GM19463 (cell line): ENCODE data around the gene ZFYVE27.
"Not testable (repeated sequence)": the region's sequence is repeated elsewhere in the genome, so short reads cannot be mapped to it uniquely, and the experiment has no call there.

Experiments
- ATAC-seq: cut with Tn5 transposase; IDR thresholded peaks from one replicate; pipeline ENCODE4 v1.9.1; 2021; ENCODE audit warnings: mild to moderate bottlenecking, moderate library complexity; ENCODE audit not compliant: unreplicated experiment

The ZFYVE27 gene

GRCh38 chr10:97736902-97737769, at the start of gene ZFYVE27:
Gene ZFYVE27 (plus strand): TSS chr10:97737128. CDS start chr10:97738478, 1,350 bp downstream.
- ATAC-seq, result peak; percentile 77

- ATAC-seq, result no peak
Observed at GRCh38 chr10:97687785-97688781, 48.8 kb upstream of the ZFYVE27 start.

- ATAC-seq, result no peak
Observed at GRCh38 chr10:97689559-97690020, 47.3 kb upstream of the ZFYVE27 start.

GRCh38 chr10:97690133-97690532, 46.8 kb upstream of the ZFYVE27 start:
- ATAC-seq, result no peak

- not testable (repeated sequence) for ATAC-seq
Observed at GRCh38 chr10:97698072-97698655, 38.8 kb upstream of the ZFYVE27 start.

GRCh38 chr10:97701438-97702069, 35.4 kb upstream of the ZFYVE27 start:
- ATAC-seq, result peak; percentile 65

GRCh38 chr10:97703398-97704067, 33.4 kb upstream of the ZFYVE27 start:
- ATAC-seq, result no peak

GRCh38 chr10:97704341-97704740, 32.6 kb upstream of the ZFYVE27 start:
- ATAC-seq, result no peak

- no peak for ATAC-seq
Observed at GRCh38 chr10:97705006-97705670, 31.8 kb upstream of the ZFYVE27 start.

- ATAC-seq, result no peak
Observed at GRCh38 chr10:97707134-97707861, 29.6 kb upstream of the ZFYVE27 start.

GRCh38 chr10:97708167-97708566, 28.8 kb upstream of the ZFYVE27 start:
- ATAC-seq, result no peak

- ATAC-seq, result no peak
Observed at GRCh38 chr10:97708976-97709946, 27.7 kb upstream of the ZFYVE27 start.

GRCh38 chr10:97711640-97712572, 25.0 kb upstream of the ZFYVE27 start:
- no peak for ATAC-seq

- no peak for ATAC-seq
Observed at GRCh38 chr10:97713339-97713825, 23.5 kb upstream of the ZFYVE27 start, which contains the start of gene MARVELD1. Gene MARVELD1 (plus strand): TSS chr10:97713730. CDS start chr10:97713877, 147 bp downstream.

GRCh38 chr10:97713826-97714400, 23.0 kb upstream of the ZFYVE27 start:
- ATAC-seq, result peak; percentile 80
